K562 treated with DMSO at 1 percent for 48 hours (cell line): ENCODE measurements around the gene SPATS2L. TPM values are rescaled to one million over a fixed set of nuclear protein-coding genes. Genes with fewer than 3 reads are reported as not detected.

Experiments
- total RNA-seq: library from RNA; unstranded; fragments of 300-600 nt; gene quantifications from 2 replicates; pipeline ENCODE4 v1.2.3, GENCODE V29; 2022; ENCODE audit warnings: low replicate concordance; ENCODE audit errors: extremely low read depth

Gene SPATS2L, protein sequence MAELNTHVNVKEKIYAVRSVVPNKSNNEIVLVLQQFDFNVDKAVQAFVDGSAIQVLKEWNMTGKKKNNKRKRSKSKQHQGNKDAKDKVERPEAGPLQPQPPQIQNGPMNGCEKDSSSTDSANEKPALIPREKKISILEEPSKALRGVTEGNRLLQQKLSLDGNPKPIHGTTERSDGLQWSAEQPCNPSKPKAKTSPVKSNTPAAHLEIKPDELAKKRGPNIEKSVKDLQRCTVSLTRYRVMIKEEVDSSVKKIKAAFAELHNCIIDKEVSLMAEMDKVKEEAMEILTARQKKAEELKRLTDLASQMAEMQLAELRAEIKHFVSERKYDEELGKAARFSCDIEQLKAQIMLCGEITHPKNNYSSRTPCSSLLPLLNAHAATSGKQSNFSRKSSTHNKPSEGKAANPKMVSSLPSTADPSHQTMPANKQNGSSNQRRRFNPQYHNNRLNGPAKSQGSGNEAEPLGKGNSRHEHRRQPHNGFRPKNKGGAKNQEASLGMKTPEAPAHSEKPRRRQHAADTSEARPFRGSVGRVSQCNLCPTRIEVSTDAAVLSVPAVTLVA
- total RNA-seq: not detected in 2 replicates

GRCh38 chr2:200306196-200306930 lies at the start of gene SPATS2L:
Gene SPATS2L (plus strand): TSS chr2:200306693. CDS start chr2:200389245, 82,552 bp downstream.

GRCh38 chr2:200509612-200510433 lies 203.3 kb downstream of the SPATS2L start, which contains the start of gene KCTD18:
Gene KCTD18 (minus strand): TSS chr2:200510068. CDS start chr2:200507016, 3,052 bp downstream.

GRCh38 chr2:200525882-200526651 lies 219.6 kb downstream of the SPATS2L start, which contains the start of gene SGO2:
Gene SGO2 (plus strand): TSS chr2:200526207. CDS start chr2:200532976, 6,769 bp downstream.

Other genes starting within 250 kb of the SPATS2L start
- not detected in 2 replicates for gene KCTD18, start 203.4 kb downstream of the SPATS2L start, total RNA-seq
- gene SGO2, start 219.5 kb downstream of the SPATS2L start, total RNA-seq: not detected in 2 replicates